CD4-positive, alpha-beta T cell treated with Interleukin-1 beta for 1 hour (primary cell): ENCODE measurements around the gene ZFHX2.
A peak's percentile ranks its signal among the peaks of the same experiment; 100 is the strongest.

Experiments
- DNase-seq, 2 donors: peaks; one replicate each; pipeline ENCODE4 v3.0.0-alpha.2; 2020 to 2022

ZFHX2 gene

GRCh38 chr14:23572524-23572828 is 20.9 kb upstream of the ZFHX2 start:
- no peak for DNase-seq

GRCh38 chr14:23571701-23572523 is 20.3 kb upstream of the ZFHX2 start:
- no peak for DNase-seq

- no peak for DNase-seq
Observed at GRCh38 chr14:23570806-23571483, 19.4 kb upstream of the ZFHX2 start.

GRCh38 chr14:23569443-23570151 is 18.0 kb upstream of the ZFHX2 start:
- no peak for DNase-seq

GRCh38 chr14:23568600-23569331 is 17.2 kb upstream of the ZFHX2 start:
- DNase-seq: peak in 1 of 2 donors; percentile 24

GRCh38 chr14:23568021-23568599 is 16.5 kb upstream of the ZFHX2 start:
- no peak for DNase-seq

- DNase-seq: peak; percentile 86
Observed at GRCh38 chr14:23567186-23568020, 15.8 kb upstream of the ZFHX2 start, which contains the start of gene AP1G2. TSS of gene AP1G2 (minus strand) at chr14:23567791. CDS start at chr14:23567314, 477 bp downstream.

GRCh38 chr14:23566778-23567185 is 15.2 kb upstream of the ZFHX2 start:
- DNase-seq: no peak

- no peak for DNase-seq
Observed at GRCh38 chr14:23566112-23566777, 14.7 kb upstream of the ZFHX2 start.

- no peak for DNase-seq
Observed at GRCh38 chr14:23565626-23566025, 14.1 kb upstream of the ZFHX2 start.

GRCh38 chr14:23564876-23565275 is 13.3 kb upstream of the ZFHX2 start:
- no peak for DNase-seq

GRCh38 chr14:23564181-23564812 is 12.7 kb upstream of the ZFHX2 start:
- no peak for DNase-seq

GRCh38 chr14:23563473-23564180 is 12.1 kb upstream of the ZFHX2 start:
- no peak for DNase-seq

- DNase-seq: peak; percentile 56 to 66
Observed at GRCh38 chr14:23562822-23563472, 11.4 kb upstream of the ZFHX2 start.

GRCh38 chr14:23561873-23562821 is 10.6 kb upstream of the ZFHX2 start:
- DNase-seq: no peak

GRCh38 chr14:23561259-23561658 is 9.7 kb upstream of the ZFHX2 start:
- no peak for DNase-seq

GRCh38 chr14:23559926-23560520 is 8.5 kb upstream of the ZFHX2 start:
- DNase-seq: no peak
